Uterus (tissue), 2 donors: ENCODE measurements around the gene SCCPDH.

Source experiments
- CTCF ChIP-seq, 4 experiments: fragments of 200-600 bp in 2 of 4; fragments of 450-650 bp in 2 of 4; sonication (generic) in 2 of 4; IDR thresholded peaks; one replicate each; pipeline ENCODE4 v1.5.1; 2016 to 2019; ENCODE audit warnings: antibody characterized with exemption in 4 of 4, mild to moderate bottlenecking in 2 of 4, moderate library complexity in 1 of 4
- POLR2A ChIP-seq, 2 donors: fragments of 450-650 bp; IDR thresholded peaks; one replicate each; pipeline ENCODE4 v1.6.1; 2016; ENCODE audit warnings: antibody characterized with exemption in 2 of 2, mild to moderate bottlenecking in 1 of 2, moderate library complexity in 1 of 2

GRCh38 chr1:246789454-246790339, 65.5 kb downstream of the SCCPDH start:
- no peak for TF ChIP-seq CTCF (IDR thresholded peaks at IDR 0.05)
- TF ChIP-seq POLR2A (IDR thresholded peaks at IDR 0.05) = no peak
